ENCODE results near the gene CPXM1.
A peak's percentile ranks its signal among the peaks of the same experiment; 100 is the strongest.

CPXM1 gene

GRCh38 chr20:2799688-2800520 is 523 bp downstream of the CPXM1 start:
- peak; percentile 66 for DNase-seq

GRCh38 chr20:2799271-2799670 is 1.2 kb downstream of the CPXM1 start:
- no peak for DNase-seq

- no peak for DNase-seq
Measured at GRCh38 chr20:2798814-2799213, 1.6 kb downstream of the CPXM1 start.

GRCh38 chr20:2798095-2798805 is 2.2 kb downstream of the CPXM1 start:
- DNase-seq = no peak

GRCh38 chr20:2797136-2797983 is 3.1 kb downstream of the CPXM1 start:
- DNase-seq = no peak

- no peak for DNase-seq
Measured at GRCh38 chr20:2796011-2796660, 4.3 kb downstream of the CPXM1 start.

- no peak for DNase-seq
Measured at GRCh38 chr20:2795451-2795850, 5.0 kb downstream of the CPXM1 start.

- DNase-seq = no peak
Measured at GRCh38 chr20:2794866-2795447, 5.5 kb downstream of the CPXM1 start.

- DNase-seq = no peak
Measured at GRCh38 chr20:2794202-2794748, 6.2 kb downstream of the CPXM1 start.

GRCh38 chr20:2793471-2793870 is 7.0 kb downstream of the CPXM1 start:
- DNase-seq = no peak

- DNase-seq = no peak
Measured at GRCh38 chr20:2783908-2784566, 16.4 kb downstream of the CPXM1 start.

GRCh38 chr20:2780948-2781347 is 19.5 kb downstream of the CPXM1 start:
- peak; percentile 3 for DNase-seq

- no peak for DNase-seq
Measured at GRCh38 chr20:2778602-2779321, 21.7 kb downstream of the CPXM1 start.

GRCh38 chr20:2775139-2775538 is 25.3 kb downstream of the CPXM1 start:
- DNase-seq = no peak

GRCh38 chr20:2773812-2774211 is 26.6 kb downstream of the CPXM1 start:
- no peak for DNase-seq

GRCh38 chr20:2771631-2772080 is 28.8 kb downstream of the CPXM1 start:
- peak; percentile 54 for DNase-seq

- DNase-seq = peak; percentile 38
Measured at GRCh38 chr20:2770091-2770490, 30.3 kb downstream of the CPXM1 start.

GRCh38 chr20:2768632-2769015 is 31.8 kb downstream of the CPXM1 start:
- DNase-seq = no peak

GRCh38 chr20:2767768-2768631 is 32.4 kb downstream of the CPXM1 start:
- DNase-seq = no peak

- DNase-seq = peak; percentile 11
Measured at GRCh38 chr20:2763186-2763585, 37.2 kb downstream of the CPXM1 start.

Measured in activated CD8-positive, alpha-beta memory T cell treated with anti-CD3 and anti-CD28 coated beads for 24 hours (primary cell).